ENCODE data around the gene TBCC. TPM values are rescaled to one million over a fixed set of nuclear protein-coding genes. Genes with fewer than 3 reads are reported as not detected.

TBCC gene
- total and polyA plus RNA-seq, 2 of the 8 experiments (the other 6 are each of a cell fraction or from before 2014, with no cell fraction given) = 22.7 to 25.5 TPM

DNA sequence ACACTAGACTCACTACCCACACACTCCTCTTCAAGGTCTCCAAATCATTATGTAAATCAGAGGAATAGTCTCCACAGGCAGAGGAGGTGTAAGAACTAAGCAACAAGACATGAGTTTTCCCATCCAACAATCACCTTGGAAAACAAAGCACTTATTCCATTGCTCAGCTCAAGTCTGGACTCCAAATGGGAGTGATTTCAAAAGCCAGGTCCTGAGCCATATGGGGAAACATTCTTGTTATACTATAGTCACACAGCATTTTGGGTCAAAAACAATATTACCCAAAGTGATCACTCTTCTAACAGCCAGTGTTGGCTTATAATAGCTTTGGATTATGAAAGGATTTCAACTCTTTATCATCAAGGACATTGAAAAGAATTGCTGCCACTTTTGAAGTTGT lies 19.9 kb downstream of the TBCC start (continued):
- no peak for TF ChIP-seq JUN (IDR thresholded peaks at IDR 0.05; ENCODE audit: low read depth, low read length)
- TF ChIP-seq CBX5 (IDR thresholded peaks at IDR 0.05; ENCODE audit: low read depth, low read length) = no peak
- no peak for TF ChIP-seq POLR2AphosphoS5 (IDR thresholded peaks at IDR 0.05; ENCODE audit: low read depth, low read length)
- no peak for TF ChIP-seq SP1 (IDR thresholded peaks at IDR 0.05; ENCODE audit: low read depth, low read length)
- no peak for TF ChIP-seq EZH2 (IDR thresholded peaks at IDR 0.05; ENCODE audit: low read depth, low read length, severe bottlenecking)
- no peak for TF ChIP-seq GTF2F1 (IDR thresholded peaks at IDR 0.05; ENCODE audit: borderline replicate concordance, low read depth, low read length)
